Measurements from ENCODE around the gene LRRC75B. TPM values are rescaled to one million over a fixed set of nuclear protein-coding genes. Genes with fewer than 3 reads are reported as not detected.

Gene LRRC75B
- total RNA-seq, 1 experiment from 2014 or later = 7.9 TPM

- no peaks in the 10 kb centered on the region for H4K20me1 ChIP-seq (ENCODE audit: insufficient read depth)
- BruUV-seq (replicated peaks) = no TSS peak
- no peak overlapping the region for H3K27ac ChIP-seq (ENCODE audit: low read depth, low read length)
- ChIA-PET POLR2A (no interaction called here), CTCF (no interaction called here), RAD21 (ENCODE audit: low non-redundant PET in 1 of 2, low total read pairs in 2 of 2, uncharacterized antibody in 2 of 2, unreplicated experiment in 2 of 2) (no interaction called here)
- DNase-seq (ENCODE audit: low read depth, low spot score) = no peak
- no peak overlapping the region for H3K9ac ChIP-seq (ENCODE audit: low read length)
- peaks cover 11 to 24% of the 10 kb centered on the region in 2 experiments for H3K4me1 ChIP-seq (ENCODE audit: control insufficient read depth in 1 of 2, insufficient read depth in 2 of 2, low read length in 2 of 2)
- no peak overlapping the region for H2AFZ ChIP-seq (ENCODE audit: low read depth, low read length, poor library complexity, severe bottlenecking)
- H3K9me2 ChIP-seq (ENCODE audit: insufficient read depth) = no peaks in the 10 kb centered on the region
- H3K9me3 ChIP-seq (ENCODE audit: control insufficient read depth in 1 of 2, insufficient read depth in 1 of 2, low read depth in 1 of 2, low read length in 2 of 2) = no peaks in the 10 kb centered on the region
- TF ChIP-seq CTCF (IDR thresholded peaks at IDR 0.05 in 2 of 3, conservative IDR thresholded peaks at IDR 0.05 in 1 of 3; ENCODE audit: borderline replicate concordance in 1 of 3, insufficient read depth in 1 of 3, low read depth in 2 of 3, low read length in 2 of 3) (no peak), ZBTB33 (IDR thresholded peaks at IDR 0.05; ENCODE audit: extremely low read depth, insufficient replicate concordance, low read length) (no peak), REST (IDR thresholded peaks at IDR 0.05; ENCODE audit: low read depth) (no peak), EZH2phosphoT487 (IDR thresholded peaks at IDR 0.05; ENCODE audit: borderline replicate concordance) (no peak), SP1 (IDR thresholded peaks at IDR 0.05; ENCODE audit: low read depth) (no peak), SRF (IDR thresholded peaks at IDR 0.05; ENCODE audit: low read depth) (no peak), RAD21 (IDR thresholded peaks at IDR 0.05; ENCODE audit: low read depth) (no peak), TCF7L2 (IDR thresholded peaks at IDR 0.05; ENCODE audit: borderline replicate concordance, extremely low read depth, insufficient read depth, insufficient read length) (no peak), ELF1 (IDR thresholded peaks at IDR 0.05; ENCODE audit: borderline replicate concordance, low read depth) (no peak), YY1 (IDR thresholded peaks at IDR 0.05; ENCODE audit: extremely low read depth, insufficient replicate concordance, low read depth, low read length) (no peak), SIN3A (IDR thresholded peaks at IDR 0.05; ENCODE audit: low read depth) (no peak), CEBPB (IDR thresholded peaks at IDR 0.05; ENCODE audit: low read depth) (no peak), ATF3 (IDR thresholded peaks at IDR 0.05) (no peak)
- ATAC-seq = no peak
- no peaks in the 10 kb centered on the region for H3K79me2 ChIP-seq (ENCODE audit: insufficient read depth, low read length)
- H3K4me2 ChIP-seq (ENCODE audit: low read length) = no peak overlapping the region
- H3K4me3 ChIP-seq (replicated peaks in 1 of 2; ENCODE audit: low read depth in 1 of 2, low read length in 2 of 2) = no peak overlapping the region
- H3K27me3 ChIP-seq (ENCODE audit: insufficient read depth, low read length) = no peaks in the 10 kb centered on the region
- intact Hi-C loops (cut with micrococcal nuclease) = no loop called here
- no peaks in the 10 kb centered on the region for H3K36me3 ChIP-seq (ENCODE audit: control insufficient read depth in 1 of 2, insufficient read depth in 2 of 2, low read length in 2 of 2)
Observed at GRCh38 chr22:24595863-24596262, 3.0 kb upstream of the LRRC75B start.
